GM21717 (cell line): ENCODE data around the gene MED13.
A peak's percentile ranks its signal among the peaks of the same experiment; 100 is the strongest.
"Not testable (repeated sequence)": the region's sequence is repeated elsewhere in the genome, so short reads cannot be mapped to it uniquely, and the experiment has no call there.

Source experiments
- ATAC-seq: cut with Tn5 transposase; IDR thresholded peaks from one replicate; pipeline ENCODE4 v1.9.1; 2021; ENCODE audit warnings: mild to moderate bottlenecking, moderate library complexity; ENCODE audit not compliant: unreplicated experiment

Gene MED13

GRCh38 chr17:62089334-62089733, 24.3 kb upstream of the MED13 start:
- ATAC-seq = no peak

DNA sequence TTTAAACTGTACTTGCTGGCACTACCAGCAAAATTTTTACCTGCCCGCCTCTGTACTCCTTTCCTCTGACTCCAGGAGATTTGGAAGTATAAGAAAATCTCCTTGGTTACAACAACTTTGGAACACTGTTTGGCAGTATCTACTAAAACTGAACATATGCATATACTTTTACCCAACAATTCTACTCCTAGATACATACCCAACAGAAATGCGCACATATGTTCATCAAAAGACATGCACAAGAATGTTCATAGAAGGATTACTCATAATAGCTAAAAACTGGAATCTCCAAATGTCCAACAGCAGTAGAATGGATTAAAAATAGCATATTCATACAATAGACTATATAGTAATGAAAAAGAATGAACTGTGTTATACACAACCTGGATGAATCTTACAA, 21.7 kb upstream of the MED13 start:
- ATAC-seq = no peak

DNA sequence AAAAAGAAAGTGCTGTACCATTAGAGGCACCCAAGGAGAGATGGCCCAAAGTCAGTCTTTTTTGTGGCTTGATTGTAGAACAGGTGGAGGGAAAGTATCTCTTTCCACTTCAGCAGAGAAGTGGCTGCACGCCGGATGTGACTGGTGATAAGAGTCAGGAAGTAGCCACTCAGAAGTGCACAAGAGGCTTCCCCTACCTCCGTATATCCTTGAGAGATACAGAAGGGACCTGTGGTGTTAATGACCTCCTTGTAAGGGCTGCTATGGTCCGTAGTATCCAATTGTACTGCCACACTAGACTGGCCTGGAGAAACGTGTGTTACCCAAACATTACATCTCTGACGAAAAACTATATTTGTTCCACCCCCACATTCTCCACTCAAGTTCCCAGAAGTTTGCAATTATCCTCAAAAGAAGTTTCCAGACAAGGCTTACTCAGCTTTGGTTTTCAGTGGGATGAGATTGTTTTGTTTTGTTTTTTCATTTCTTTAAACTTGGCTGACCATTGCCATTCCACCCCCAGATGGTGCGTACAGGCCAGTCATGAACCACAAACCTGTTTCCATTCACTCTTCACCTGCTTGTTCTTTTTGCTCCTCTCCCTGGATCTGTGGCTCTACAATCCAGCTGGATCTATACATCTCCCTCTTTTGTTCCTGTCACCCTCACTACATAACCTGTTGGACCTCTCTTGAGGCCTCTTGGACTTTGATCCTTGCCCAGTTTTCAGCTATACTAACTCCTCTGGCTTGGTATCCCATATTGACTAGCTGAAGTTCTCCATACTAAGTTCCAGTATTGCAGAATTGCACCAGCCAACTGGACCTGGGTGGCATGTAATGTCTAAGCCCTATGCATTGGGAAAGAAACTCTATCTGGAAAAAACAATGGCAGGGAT, 20.7 kb upstream of the MED13 start:
- no peak for ATAC-seq

GRCh38 chr17:62084585-62084984, 19.5 kb upstream of the MED13 start:
- no peak for ATAC-seq

GRCh38 chr17:62083651-62084050, 18.6 kb upstream of the MED13 start:
- no peak for ATAC-seq

DNA sequence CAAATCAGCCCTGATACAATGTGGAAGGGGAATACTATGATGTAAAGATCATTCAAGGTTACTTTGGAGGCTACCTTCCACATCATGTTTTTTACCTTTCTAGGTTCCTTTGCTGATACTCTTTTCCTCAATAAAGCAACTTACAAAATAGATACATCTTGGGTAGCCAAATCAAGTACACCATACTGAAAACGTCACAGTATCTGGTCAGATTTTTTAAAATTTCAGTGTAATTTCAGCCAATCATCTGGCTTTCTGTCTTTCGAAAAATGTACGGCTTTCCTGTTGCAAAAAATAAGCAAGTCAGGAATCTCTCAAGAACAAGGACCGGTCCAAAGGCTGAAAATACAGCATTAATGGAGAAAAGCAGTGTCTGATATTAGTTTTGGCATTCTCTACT, 15.6 kb upstream of the MED13 start:
- ATAC-seq = no peak

DNA sequence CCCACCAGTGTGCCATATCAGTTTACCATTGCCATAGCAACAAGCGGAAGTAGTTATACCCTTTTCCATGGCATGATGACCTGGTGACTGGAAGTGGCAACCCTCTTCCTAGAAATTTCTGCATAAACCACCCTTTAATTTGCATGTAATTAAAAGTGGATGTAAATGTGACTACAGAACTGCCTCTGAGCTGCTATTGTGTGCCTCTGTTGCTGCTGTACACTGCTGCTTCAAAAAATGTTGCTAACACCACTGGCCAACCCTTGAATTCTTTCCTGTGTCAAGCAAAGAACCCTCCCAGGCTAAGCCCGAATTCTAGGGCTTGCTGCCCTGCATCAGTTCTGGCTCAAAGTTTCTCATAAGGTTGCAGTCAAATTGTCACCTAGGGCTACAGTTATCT, 12.9 kb upstream of the MED13 start:
- no peak for ATAC-seq

- no peak for ATAC-seq
These were observed 12.0 kb upstream of the MED13 start for GRCh38 chr17:62076864-62077788.

- ATAC-seq = no peak
These were observed 10.3 kb upstream of the MED13 start for GRCh38 chr17:62075308-62075815.

DNA sequence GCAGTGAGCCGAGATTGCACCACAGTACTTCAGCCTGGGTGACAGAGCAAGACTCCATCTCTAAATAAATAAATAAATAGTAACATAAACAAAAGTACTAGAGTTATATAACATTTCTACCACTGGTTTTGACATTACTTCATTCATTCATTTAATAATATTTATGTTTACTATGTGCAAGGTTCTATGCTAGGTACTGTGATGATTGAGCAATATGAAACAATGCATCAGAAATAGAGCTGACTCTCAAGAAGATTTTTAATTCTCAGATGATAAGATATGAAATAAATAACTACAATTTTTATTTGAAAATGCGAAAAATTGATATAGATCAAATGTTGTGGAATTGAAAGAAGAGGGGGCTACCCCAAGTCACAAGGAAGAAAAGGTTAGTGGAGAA, 8.9 kb upstream of the MED13 start:
- no peak for ATAC-seq

GRCh38 chr17:62072855-62073254, 7.8 kb upstream of the MED13 start:
- ATAC-seq = not testable (repeated sequence)

- ATAC-seq = no peak
These were observed 5.8 kb upstream of the MED13 start for GRCh38 chr17:62070900-62071299.

- ATAC-seq = no peak
These were observed 2.4 kb upstream of the MED13 start for GRCh38 chr17:62067165-62068145.

- ATAC-seq = peak; percentile 89
These were observed 762 bp upstream of the MED13 start for GRCh38 chr17:62065611-62066468.

GRCh38 chr17:62064029-62064790, 868 bp downstream of the MED13 start:
- peak; percentile 21 for ATAC-seq

DNA sequence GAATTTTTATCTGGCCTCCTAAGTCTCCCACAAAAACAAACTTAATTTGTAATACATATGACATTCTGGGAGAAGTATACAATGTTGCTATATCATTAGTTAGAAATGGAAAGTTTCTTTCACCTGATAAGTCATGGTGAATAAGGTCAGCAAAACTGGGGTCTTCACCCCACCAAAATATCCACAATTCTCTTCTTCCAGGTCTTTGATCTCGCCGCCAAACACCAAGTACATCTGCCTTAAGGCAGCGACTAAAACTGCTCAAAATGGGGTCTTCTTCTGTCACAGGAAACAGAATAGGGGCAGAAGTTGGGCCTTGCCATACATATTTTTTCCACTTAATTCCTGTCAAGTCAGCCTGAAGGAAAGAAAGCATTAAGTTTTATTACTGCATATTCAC, 2.1 kb downstream of the MED13 start:
- no peak for ATAC-seq

DNA sequence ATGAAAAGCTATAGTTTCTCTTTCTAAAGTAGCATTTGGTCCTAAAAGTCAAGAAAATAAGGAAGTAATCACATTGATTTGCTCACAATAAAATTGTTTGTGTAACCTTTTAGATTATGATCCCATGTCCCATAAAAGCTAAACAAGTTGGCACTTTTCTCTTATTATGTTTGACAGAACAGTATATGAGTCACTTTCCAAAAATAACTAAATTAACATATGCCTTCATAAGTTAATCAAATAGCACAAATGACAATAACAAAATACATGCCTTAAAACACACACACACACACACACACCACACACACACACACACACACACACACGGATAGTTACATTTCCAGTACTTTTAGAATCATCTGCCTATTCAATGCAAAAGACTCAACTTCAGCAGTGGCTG, 2.8 kb downstream of the MED13 start:
- no peak for ATAC-seq

DNA sequence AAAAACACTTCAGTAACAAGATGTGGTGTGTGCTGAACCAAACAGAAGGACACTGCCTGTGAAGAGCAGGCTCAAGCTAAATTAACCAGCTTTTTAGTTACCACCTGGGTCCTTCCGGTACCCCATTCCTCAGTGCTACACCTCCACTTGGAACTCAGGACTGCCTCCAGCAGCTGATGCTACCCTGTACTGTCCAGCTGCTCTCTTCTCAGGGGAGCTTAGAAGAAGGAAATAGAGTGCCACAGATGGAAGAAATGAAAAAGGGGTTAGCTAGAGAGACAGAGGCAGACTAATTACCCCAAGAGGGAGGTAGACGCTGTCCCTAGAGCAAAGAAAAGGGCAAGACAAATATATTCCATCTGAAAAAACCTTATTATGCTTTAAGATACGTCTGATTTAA, 5.7 kb downstream of the MED13 start:
- no peak for ATAC-seq

- ATAC-seq = no peak
These were observed 6.5 kb downstream of the MED13 start for GRCh38 chr17:62058611-62059010.
